ENCODE data around the gene HOOK1.

DNA sequence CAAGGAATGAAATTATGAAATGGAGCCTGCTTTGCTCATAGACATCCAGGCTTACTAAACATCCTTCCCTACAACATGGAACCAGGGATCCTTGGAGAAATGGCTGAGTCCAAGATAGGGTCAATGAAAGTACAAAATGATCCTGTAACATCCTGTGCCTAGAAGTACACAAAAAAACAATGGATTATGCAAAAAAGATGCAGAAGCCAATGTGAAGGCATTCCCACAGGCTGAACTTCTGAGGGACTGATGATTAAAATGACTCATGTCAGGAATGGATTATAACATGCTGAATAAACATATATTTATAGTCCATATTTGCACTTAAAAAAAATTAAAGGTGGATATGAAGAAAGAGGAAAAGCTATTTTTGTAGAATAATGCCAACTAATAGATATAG, 10.4 kb upstream of the HOOK1 start:
- TF ChIP-seq, protein P1, sequence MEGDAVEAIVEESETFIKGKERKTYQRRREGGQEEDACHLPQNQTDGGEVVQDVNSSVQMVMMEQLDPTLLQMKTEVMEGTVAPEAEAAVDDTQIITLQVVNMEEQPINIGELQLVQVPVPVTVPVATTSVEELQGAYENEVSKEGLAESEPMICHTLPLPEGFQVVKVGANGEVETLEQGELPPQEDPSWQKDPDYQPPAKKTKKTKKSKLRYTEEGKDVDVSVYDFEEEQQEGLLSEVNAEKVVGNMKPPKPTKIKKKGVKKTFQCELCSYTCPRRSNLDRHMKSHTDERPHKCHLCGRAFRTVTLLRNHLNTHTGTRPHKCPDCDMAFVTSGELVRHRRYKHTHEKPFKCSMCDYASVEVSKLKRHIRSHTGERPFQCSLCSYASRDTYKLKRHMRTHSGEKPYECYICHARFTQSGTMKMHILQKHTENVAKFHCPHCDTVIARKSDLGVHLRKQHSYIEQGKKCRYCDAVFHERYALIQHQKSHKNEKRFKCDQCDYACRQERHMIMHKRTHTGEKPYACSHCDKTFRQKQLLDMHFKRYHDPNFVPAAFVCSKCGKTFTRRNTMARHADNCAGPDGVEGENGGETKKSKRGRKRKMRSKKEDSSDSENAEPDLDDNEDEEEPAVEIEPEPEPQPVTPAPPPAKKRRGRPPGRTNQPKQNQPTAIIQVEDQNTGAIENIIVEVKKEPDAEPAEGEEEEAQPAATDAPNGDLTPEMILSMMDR (IDR thresholded peaks at IDR 0.05; ENCODE audit: insufficient read depth, low read length), result no peak
- TF ChIP-seq POLR2AphosphoS5 (IDR thresholded peaks at IDR 0.05; ENCODE audit: low read depth) (no peak), SPI1 (IDR thresholded peaks at IDR 0.05; ENCODE audit: borderline replicate concordance, low read depth) (no peak)
- TF ChIP-seq, protein P2, sequence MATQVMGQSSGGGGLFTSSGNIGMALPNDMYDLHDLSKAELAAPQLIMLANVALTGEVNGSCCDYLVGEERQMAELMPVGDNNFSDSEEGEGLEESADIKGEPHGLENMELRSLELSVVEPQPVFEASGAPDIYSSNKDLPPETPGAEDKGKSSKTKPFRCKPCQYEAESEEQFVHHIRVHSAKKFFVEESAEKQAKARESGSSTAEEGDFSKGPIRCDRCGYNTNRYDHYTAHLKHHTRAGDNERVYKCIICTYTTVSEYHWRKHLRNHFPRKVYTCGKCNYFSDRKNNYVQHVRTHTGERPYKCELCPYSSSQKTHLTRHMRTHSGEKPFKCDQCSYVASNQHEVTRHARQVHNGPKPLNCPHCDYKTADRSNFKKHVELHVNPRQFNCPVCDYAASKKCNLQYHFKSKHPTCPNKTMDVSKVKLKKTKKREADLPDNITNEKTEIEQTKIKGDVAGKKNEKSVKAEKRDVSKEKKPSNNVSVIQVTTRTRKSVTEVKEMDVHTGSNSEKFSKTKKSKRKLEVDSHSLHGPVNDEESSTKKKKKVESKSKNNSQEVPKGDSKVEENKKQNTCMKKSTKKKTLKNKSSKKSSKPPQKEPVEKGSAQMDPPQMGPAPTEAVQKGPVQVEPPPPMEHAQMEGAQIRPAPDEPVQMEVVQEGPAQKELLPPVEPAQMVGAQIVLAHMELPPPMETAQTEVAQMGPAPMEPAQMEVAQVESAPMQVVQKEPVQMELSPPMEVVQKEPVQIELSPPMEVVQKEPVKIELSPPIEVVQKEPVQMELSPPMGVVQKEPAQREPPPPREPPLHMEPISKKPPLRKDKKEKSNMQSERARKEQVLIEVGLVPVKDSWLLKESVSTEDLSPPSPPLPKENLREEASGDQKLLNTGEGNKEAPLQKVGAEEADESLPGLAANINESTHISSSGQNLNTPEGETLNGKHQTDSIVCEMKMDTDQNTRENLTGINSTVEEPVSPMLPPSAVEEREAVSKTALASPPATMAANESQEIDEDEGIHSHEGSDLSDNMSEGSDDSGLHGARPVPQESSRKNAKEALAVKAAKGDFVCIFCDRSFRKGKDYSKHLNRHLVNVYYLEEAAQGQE (IDR thresholded peaks at IDR 0.05; ENCODE audit: insufficient replicate concordance, low read depth), result no peak

All from HL-60 (cell line).